Brain microvascular endothelial cell (primary cell): Measurements from ENCODE around the gene HSPB9.

Source experiments
- DNase-seq: peaks from one replicate; pipeline ENCODE4 v3.0.0-alpha.2; 2020
- H3K27ac ChIP-seq: fragments of 250-450 bp; sonication (Bioruptor Pico); 2 replicates; pipeline ENCODE4 v1.5.1; 2020; ENCODE audit warnings: mild to moderate bottlenecking, moderate library complexity
- H3K27me3 ChIP-seq: fragments of 250-450 bp; sonication (Bioruptor Pico); replicated peaks from 2 replicates; pipeline ENCODE4 v1.5.1; 2020; ENCODE audit warnings: mild to moderate bottlenecking
- H3K36me3 ChIP-seq: fragments of 250-450 bp; sonication (Bioruptor Pico); replicated peaks from 2 replicates; pipeline ENCODE4 v1.5.1; 2020; ENCODE audit warnings: mild to moderate bottlenecking
- H3K4me3 ChIP-seq: 2 replicates; pipeline ENCODE4 v1.5.1; 2011; ENCODE audit warnings: low read depth, mild to moderate bottlenecking, control low read depth, low read length, moderate library complexity
- CTCF ChIP-seq: IDR thresholded peaks from 2 replicates; pipeline ENCODE4 v1.5.1; 2011; ENCODE audit warnings: low read depth, mild to moderate bottlenecking, moderate library complexity, low read length, control low read depth, inconsistent platforms; ENCODE audit errors: missing control alignments
- in situ Hi-C: cut with HindIII; loops from 2 replicates; pipeline ENCODE4 v1.10.0; 2017; ENCODE audit warnings: low sequenced_read_pairs, low pct_ligation_motif_present

HSPB9 gene

GRCh38 chr17:42111871-42112551 lies 10.6 kb upstream of the HSPB9 start:
- peak overlapping the region; percentile 40 for H3K4me3 ChIP-seq
- in situ Hi-C loops: loop anchor here (25.0 kb wide), 1 partner anchor 150 kb away; the partner anchor contains the start of gene CNP
- no peak for TF ChIP-seq CTCF
- H3K27ac ChIP-seq: peak overlapping the region; percentile 32
- no peaks in the 10 kb centered on the region for H3K27me3 ChIP-seq
- no peak for DNase-seq
- H3K36me3 ChIP-seq: no peaks in the 10 kb centered on the region

- Histone ChIP-seq H3K36me3 (peaks cover 6% of the 10 kb centered on the region), H3K27me3 (no peaks in the 10 kb centered on the region), H3K27ac (peak within 1 kb of the TSS; percentile 32), H3K4me3 (peak within 1 kb of the TSS; percentile 40)
- in situ Hi-C loops: loop anchor here (25.0 kb wide), 1 partner anchor 150 kb away; the partner anchor contains the start of gene CNP
- TF ChIP-seq CTCF: no peak
- peak; percentile 79 for DNase-seq
These were observed 9.9 kb upstream of the HSPB9 start, which contains the start of gene DHX58 for GRCh38 chr17:42112552-42113176. Gene DHX58, minus strand, starts transcription at chr17:42112714. Its CDS starts 822 bp downstream, at chr17:42111892.

- TF ChIP-seq CTCF: no peak
- no peak overlapping the region for H3K4me3 ChIP-seq
- in situ Hi-C loops: loop anchor here (25.0 kb wide), 1 partner anchor 151 kb away; the partner anchor contains the start of gene CNP
- H3K36me3 ChIP-seq: peaks cover 6% of the 10 kb centered on the region
- H3K27ac ChIP-seq: no peak overlapping the region
- DNase-seq: no peak
- no peaks in the 10 kb centered on the region for H3K27me3 ChIP-seq
These were observed 9.1 kb upstream of the HSPB9 start for GRCh38 chr17:42113293-42114069.

GRCh38 chr17:42114118-42114517 lies 8.5 kb upstream of the HSPB9 start:
- H3K27ac ChIP-seq: no peak overlapping the region
- no peak for DNase-seq
- H3K4me3 ChIP-seq: no peak overlapping the region
- TF ChIP-seq CTCF: no peak
- in situ Hi-C loops: loop anchor here (25.0 kb wide), 1 partner anchor 152 kb away; the partner anchor contains the start of gene CNP
- no peaks in the 10 kb centered on the region for H3K27me3 ChIP-seq
- peaks cover 6% of the 10 kb centered on the region for H3K36me3 ChIP-seq

- no peak overlapping the region for H3K27ac ChIP-seq
- no peaks in the 10 kb centered on the region for H3K27me3 ChIP-seq
- peaks cover 6% of the 10 kb centered on the region for H3K36me3 ChIP-seq
- no peak overlapping the region for H3K4me3 ChIP-seq
- peak; percentile 81 for DNase-seq
- in situ Hi-C loops: loop anchor here (25.0 kb wide), 1 partner anchor 155 kb away; the partner anchor contains the start of gene CNP
- peak; percentile 84 for TF ChIP-seq CTCF
These were observed 5.8 kb upstream of the HSPB9 start for GRCh38 chr17:42116705-42117396.
